ENCODE data around the gene FGF7.
"Not testable (repeated sequence)": the region's sequence is repeated elsewhere in the genome, so short reads cannot be mapped to it uniquely, and the experiment has no call there.

Gene FGF7, protein sequence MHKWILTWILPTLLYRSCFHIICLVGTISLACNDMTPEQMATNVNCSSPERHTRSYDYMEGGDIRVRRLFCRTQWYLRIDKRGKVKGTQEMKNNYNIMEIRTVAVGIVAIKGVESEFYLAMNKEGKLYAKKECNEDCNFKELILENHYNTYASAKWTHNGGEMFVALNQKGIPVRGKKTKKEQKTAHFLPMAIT

DNA sequence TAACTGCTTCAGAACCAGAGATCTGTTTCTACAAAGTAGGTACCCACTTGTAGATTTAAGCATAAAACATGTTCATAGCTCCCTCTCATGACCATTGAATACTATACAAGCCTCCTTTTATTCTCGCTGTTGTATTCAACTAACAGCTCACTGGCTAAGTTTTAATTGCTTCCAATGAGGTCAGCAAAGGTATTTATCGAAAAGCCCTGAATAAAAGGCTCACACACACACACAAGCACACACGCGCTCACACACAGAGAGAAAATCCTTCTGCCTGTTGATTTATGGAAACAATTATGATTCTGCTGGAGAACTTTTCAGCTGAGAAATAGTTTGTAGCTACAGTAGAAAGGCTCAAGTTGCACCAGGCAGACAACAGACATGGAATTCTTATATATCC, at the start of gene FGF7:
Gene FGF7 (plus strand): TSS at position 222 of the 400 bp plus-strand sequence. CDS start 1,056 bp downstream, outside the sequence.
- no peak for DNase-seq (ENCODE audit: low read depth)

GRCh38 chr15:49379996-49380395, 43.0 kb upstream of the FGF7 start:
- no peak for DNase-seq (ENCODE audit: low read depth)

DNA sequence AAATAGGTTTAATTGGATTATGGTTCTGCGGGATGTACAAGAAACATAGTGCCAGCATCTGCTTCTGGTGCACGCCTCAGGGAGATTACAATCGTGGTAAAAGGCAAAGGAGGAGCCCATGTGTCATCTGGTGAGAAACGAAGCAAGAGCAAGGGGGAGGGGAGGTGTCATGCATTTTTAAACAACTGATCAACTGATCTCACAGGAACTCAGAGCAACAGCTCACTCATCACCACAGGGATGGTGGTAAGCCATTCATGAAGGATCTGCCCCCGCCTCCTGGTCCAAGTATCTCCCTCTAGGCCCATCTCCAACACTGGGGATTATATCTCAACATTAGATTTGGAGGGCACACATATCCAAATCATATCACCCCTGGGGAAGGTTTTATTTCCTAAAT, 42.1 kb upstream of the FGF7 start:
- no peak for DNase-seq (ENCODE audit: low read depth)

- no peak for DNase-seq (ENCODE audit: low read depth)
Measured at GRCh38 chr15:49382394-49382793, 40.6 kb upstream of the FGF7 start.

- no peak for DNase-seq (ENCODE audit: low read depth)
Measured at GRCh38 chr15:49383266-49383665, 39.8 kb upstream of the FGF7 start.

GRCh38 chr15:49387471-49387870, 35.6 kb upstream of the FGF7 start:
- no peak for DNase-seq (ENCODE audit: low read depth)

DNA sequence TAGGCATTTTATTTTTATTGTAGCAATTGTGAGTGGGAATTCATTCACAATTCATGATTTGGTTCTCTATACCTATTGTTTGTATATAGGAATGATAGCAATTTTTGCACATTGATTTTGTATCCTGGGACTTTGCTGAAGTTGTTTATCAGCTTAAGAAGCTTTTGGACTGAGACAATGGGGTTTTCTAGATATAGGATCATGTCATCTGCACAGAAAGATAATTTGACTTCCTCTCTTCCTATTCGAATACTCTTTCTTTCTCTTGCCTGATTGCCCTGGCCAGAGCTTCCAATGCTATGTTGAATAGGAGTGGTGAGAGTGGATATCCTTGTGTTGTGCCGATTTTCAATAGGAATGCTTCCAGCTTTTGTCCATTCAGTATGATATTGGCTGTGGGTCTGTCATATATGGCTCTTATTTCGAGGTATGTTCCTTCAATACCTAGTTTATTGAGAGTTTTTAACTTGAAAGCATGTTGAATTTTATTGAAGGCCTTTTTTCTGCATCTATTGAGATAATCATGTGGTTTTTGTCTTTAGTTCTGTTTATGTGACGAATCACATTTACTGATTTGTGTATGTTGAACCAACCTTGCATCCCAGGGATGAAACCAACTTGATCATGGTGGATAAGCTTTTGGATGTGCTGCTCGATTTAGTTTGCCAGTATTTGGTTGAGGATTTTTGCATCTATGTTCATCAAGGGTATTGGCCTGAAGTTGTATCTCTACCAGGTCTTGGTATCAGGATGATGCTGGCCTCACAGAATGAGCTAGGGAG, 20.3 kb upstream of the FGF7 start:
- DNase-seq (ENCODE audit: low read depth): not testable (repeated sequence)

DNA sequence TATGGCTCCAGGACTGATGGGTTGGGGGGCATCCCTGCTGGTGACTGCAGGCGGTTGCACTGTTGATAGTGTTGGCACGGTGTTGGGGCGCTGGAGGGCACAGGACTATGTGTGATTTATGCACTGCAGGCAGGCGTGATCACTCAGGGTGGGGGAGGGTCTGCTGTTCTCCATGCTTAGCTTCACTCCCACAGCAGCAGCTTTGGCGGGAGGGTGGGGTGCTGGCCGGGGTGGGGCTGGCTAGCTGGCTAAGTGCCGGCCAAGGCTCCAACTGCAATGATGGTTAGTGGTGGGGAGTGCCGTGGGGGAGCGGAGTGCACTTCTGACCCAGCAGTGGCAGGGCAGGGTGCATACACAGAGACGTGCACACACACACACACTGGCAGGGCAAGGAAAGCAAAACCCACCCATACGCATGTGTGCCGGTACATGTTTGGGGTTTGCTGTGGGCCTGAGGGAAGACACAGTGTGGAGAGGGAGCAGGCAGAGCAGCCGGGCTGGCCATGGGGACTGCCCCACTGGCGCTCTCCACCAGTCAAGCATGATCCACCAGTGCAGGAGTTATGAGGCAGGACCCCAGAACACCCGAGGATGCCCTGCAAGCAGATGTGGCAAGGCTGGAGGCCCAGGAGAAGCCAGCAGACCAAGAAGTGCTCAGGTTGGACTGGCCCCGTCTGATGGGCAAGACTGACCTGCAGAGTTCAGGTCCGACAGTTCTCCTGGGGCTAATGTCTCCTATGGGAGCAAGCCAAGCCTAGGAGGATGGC, 16.5 kb upstream of the FGF7 start:
- no peak for DNase-seq (ENCODE audit: low read depth)

DNA sequence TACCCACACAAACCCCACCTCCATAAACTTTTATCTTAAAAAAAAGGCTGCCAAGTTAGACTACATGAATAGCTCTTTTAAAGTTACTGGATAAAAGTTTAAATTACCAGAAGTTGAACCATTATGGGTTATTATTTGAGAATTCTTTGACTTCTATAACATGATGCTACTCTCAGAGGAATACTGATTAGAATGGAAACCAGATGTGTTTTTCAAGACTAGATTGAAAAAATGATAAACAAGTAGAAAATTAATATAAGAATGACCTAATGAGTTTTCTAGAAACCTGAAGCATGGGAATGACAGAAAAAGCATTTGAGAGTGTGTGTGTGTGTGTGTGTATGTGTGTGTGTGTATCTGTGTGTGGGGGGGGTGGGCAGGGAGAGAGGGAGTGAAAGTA, 12.4 kb upstream of the FGF7 start:
- DNase-seq (ENCODE audit: low read depth): no peak

- DNase-seq (ENCODE audit: low read depth): no peak
Measured at GRCh38 chr15:49412797-49413196, 10.2 kb upstream of the FGF7 start.

DNA sequence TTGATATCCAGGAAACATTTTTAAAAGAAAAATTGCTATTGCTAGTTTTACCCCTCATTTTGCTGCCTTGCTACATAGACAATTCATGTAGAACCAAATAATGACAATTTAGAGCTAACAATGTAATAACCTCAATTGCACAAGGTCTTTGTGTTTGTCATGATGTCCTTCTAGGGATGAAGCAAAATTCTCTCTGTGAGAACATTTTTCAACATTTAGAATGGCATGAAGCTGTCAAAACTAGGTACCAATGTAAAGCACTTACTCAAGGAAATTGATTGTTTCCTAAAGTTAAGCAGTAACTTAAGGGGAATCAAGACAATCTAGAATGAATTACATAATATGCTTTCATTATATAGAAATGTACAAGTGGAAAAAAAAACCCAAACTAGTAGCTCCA, 7.9 kb upstream of the FGF7 start:
- no peak for DNase-seq (ENCODE audit: low read depth)

DNA sequence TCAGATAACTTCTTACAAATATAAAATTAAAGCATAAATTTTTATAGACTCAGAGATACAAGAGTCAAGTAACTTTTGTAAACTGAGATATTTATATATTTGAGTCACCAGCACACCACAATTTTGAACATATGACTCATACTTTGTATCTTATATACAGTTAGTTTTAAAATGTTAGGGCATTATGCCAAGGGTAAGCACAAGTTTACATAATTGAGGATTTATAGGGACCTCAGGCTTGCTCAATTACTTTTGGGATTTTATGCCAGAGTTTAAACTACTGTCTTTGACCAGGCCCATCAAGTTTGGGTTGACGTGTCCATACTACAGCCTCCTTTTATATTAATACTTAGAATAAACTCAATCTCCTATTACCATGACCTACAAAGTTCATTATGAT, 7.4 kb upstream of the FGF7 start:
- no peak for DNase-seq (ENCODE audit: low read depth)

DNA sequence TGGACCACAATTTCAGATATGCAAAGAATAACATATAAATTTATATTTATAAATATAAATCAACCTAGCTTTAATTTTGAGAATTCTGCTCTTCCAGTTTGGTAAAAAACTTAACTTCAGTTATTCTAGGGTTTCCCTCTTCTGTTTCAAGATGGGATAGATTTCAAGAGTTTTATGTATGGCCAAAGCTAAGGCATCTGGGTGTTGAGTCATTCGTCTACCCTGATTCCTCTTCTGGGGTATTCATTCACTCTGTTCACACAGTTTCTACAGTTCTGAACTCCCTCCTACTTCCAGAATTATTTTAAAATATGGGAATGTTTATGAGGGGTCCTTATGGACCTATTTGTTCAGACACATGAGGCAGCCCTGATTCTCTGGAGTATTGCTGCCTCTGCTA, 4.2 kb upstream of the FGF7 start:
- no peak for DNase-seq (ENCODE audit: low read depth)

- DNase-seq (ENCODE audit: low read depth): no peak
Measured at GRCh38 chr15:49421991-49422390, 1.1 kb upstream of the FGF7 start.

DNA sequence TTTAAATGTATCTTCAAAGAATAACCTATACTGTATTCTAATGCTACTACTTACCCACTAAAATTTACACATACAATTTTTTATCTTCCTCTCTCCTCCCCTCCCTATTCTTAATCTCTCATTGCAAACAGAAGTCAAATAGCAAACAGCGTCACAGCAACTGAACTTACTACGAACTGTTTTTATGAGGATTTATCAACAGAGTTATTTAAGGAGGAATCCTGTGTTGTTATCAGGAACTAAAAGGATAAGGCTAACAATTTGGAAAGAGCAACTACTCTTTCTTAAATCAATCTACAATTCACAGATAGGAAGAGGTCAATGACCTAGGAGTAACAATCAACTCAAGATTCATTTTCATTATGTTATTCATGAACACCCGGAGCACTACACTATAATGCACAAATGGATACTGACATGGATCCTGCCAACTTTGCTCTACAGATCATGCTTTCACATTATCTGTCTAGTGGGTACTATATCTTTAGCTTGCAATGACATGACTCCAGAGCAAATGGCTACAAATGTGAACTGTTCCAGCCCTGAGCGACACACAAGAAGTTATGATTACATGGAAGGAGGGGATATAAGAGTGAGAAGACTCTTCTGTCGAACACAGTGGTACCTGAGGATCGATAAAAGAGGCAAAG, 984 bp downstream of the FGF7 start:
- no peak for DNase-seq (ENCODE audit: low read depth)

- no peak for DNase-seq (ENCODE audit: low read depth)
Measured at GRCh38 chr15:49424954-49425353, 1.9 kb downstream of the FGF7 start.

DNA sequence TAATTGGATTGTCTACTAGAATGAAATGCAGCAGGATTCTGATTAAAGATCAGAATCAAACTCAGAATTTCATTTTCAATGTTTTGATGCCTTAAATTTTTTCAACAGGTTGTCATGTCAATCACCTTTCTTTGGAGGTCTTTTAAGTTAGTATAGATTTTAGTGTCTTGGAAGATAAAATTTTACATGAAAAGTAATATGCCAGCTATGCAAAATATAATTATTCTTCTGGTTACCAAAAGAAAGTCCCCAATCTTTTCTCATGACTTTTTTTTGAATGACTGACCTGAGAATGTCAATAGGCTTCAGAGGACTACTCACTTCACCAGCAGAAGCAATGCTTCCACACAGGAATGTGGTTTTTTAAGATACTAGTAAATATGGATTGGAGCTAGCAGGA, 4.3 kb downstream of the FGF7 start:
- DNase-seq (ENCODE audit: low read depth): no peak

DNA sequence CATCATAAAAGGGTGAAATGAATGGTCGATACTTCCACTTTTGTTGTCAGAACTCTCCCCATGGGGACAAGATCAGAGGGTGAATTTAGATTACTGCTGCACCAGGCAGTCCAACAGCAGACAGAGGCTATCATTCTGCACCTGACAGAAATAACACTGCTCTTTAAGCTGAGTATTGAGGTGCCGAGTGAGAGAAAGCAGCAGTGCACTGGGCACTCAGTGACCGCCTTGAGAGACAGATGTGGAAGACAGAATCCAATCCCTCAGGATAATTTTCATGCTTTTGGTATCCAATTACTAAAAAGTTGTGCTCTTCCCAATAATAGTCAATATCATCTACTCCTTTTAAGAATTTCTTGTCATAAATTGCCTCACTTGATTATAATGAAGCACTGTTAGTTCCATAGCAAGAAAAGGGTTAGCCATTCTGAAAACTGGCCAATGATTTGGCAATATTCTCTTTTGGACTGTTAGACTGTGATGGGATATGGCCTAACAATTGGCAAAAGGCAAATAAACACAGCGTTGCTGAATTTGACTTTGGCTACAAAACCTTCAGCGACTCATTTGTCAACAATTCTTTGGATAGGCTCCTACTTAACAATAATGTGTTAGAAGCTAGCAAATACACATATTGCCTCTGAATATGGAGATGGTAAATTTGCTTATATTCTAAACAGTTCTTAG, 5.5 kb downstream of the FGF7 start:
- DNase-seq (ENCODE audit: low read depth): no peak

DNA sequence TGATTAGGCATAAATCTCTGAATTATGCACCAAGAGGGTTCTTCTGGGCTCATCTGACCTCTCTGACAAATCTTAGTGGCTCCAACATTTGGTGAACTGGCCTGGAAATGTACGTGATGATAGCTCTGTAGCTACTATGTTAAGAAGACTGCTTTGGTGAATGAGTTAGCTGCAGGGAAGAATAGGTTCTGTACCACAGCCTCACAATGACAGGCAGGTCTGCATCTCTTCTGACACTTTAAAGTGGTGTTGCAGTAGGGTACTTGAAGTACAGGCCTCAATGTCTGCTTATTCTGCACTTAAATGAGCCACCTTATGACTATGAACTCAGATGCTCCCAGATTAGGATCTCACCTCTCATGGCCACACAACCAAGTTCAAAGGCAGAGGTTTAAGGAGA, 7.0 kb downstream of the FGF7 start:
- no peak for DNase-seq (ENCODE audit: low read depth)

DNA sequence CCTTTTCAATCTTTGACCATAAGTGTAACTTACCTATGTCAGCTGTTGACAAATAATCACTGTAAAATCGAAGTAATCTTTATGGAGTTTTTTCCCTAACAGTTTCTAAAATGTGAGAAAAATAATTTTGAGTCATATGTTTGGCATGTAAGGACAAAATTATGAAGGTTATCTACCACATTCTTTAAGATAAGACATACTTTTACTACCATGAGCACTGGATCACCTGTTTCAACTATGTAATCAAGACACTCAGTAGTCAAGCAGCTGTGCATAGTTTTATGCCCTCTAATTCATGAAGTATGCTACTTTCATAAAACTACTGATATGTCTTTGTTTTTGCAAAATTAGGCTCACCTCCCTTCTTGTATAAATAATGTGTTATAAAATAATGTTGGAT, 12.1 kb downstream of the FGF7 start:
- DNase-seq (ENCODE audit: low read depth): no peak

DNA sequence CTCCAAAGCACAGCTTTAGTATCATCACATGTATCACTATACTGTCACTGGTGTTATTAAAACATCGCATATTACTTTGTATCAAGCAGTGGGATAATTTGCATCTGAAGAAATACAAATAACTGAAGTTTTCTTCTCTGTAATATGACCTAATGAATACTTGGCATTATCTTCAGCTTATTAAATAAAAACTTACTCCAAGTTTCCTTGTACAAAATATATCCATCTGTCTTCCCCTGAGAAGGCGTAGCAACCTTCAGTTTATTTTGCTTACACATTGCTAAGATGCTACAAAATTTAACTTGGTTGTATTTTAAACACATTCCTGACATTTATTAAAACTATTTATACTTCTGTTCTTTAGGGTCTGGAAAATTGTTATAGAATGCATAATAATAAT, 13.7 kb downstream of the FGF7 start:
- DNase-seq (ENCODE audit: low read depth): no peak
